Uterus (tissue), 4 donors: ENCODE data around the gene GRK3. TPM values are rescaled to one million over a fixed set of nuclear protein-coding genes. Genes with fewer than 3 reads are reported as not detected.
"Not testable (repeated sequence)": the region's sequence is repeated elsewhere in the genome, so short reads cannot be mapped to it uniquely, and the experiment has no call there.

Source experiments
- DNase-seq, 2 donors: peaks; one replicate each; pipeline ENCODE4 v3.0.0-alpha.2; 2019 to 2020
- H3K27ac ChIP-seq, 2 donors: fragments of 200-600 bp; sonication (generic); 1 replicate in 1 of 2; 2 replicates in 1 of 2; pipeline ENCODE4 v1.5.1; 2016 to 2018
- H3K27me3 ChIP-seq, 2 donors: fragments of 200-600 bp; sonication (generic); one replicate each; pipeline ENCODE4 v1.5.1; 2018 to 2019; ENCODE audit warnings: control low read depth in 1 of 2
- H3K36me3 ChIP-seq, 2 donors: fragments of 200-600 bp; sonication (generic); one replicate each; pipeline ENCODE4 v1.5.1; 2019; ENCODE audit warnings: control low read depth in 1 of 2
- H3K4me1 ChIP-seq, 2 donors: fragments of 200-600 bp; sonication (generic); one replicate each; pipeline ENCODE4 v1.5.1; 2018 to 2019; ENCODE audit warnings: control low read depth in 1 of 2
- H3K4me3 ChIP-seq, 2 donors: fragments of 200-600 bp; sonication (generic); 1 replicate in 1 of 2; 2 replicates in 1 of 2; pipeline ENCODE4 v1.5.1; 2018 to 2019; ENCODE audit warnings: mild to moderate bottlenecking in 1 of 2
- H3K9me3 ChIP-seq, 2 donors: fragments of 200-600 bp; sonication (generic); one replicate each; pipeline ENCODE4 v1.5.1; 2019; ENCODE audit warnings: control low read depth in 1 of 2
- CTCF ChIP-seq, 4 experiments: fragments of 200-600 bp in 2 of 4; fragments of 450-650 bp in 2 of 4; sonication (generic) in 2 of 4; IDR thresholded peaks; one replicate each; pipeline ENCODE4 v1.5.1; 2016 to 2019; ENCODE audit warnings: antibody characterized with exemption in 4 of 4, mild to moderate bottlenecking in 2 of 4, moderate library complexity in 1 of 4
- POLR2A ChIP-seq, 2 donors: fragments of 450-650 bp; IDR thresholded peaks; one replicate each; pipeline ENCODE4 v1.6.1; 2016; ENCODE audit warnings: antibody characterized with exemption in 2 of 2, mild to moderate bottlenecking in 1 of 2, moderate library complexity in 1 of 2
- intact Hi-C: fragments of 100-400 bp; cut with DNase I; formaldehyde crosslinking; loops from one replicate; pipeline ENCODE4 v1.15.1; 2023; ENCODE audit warnings: low total_unique reads
- total RNA-seq, 4 donors: library from RNA; depleted of rRNA in 3 of 4; stranded (reverse); fragments of >200 nt in 3 of 4; gene quantifications; one replicate each; pipeline versions ENCODE4 v1.1.0 to v1.2.4, GENCODE V29; 2014 to 2023
- donor health status: DM: yes; HTN: yes; CAD: no.

GRK3 gene
- total RNA-seq, 4 donors from 2014 or later = 1.3 to 15.8 (median 8.9) TPM

DNA sequence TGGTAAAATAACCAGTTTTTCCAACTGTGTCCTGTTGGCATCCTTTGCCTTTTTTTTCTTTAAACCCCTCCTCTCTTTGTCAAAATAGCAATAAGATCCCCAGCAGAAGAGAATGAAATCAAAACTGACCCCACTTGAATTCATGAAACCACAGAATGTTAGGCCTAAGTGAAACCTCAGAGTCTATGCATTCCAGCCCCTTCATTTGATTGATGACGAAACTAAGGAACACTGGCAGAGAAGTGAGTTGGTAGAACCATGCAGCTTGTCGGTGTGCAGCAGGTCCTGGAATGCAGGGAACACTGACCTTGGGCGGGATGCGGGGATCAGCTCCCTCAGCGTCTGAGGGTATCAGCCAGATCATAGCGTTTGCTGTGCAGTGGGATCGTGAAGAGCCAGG is 57.5 kb downstream of the GRK3 start:
- H3K9me3 ChIP-seq = no peaks in the 10 kb centered on the region
- H3K27me3 ChIP-seq = no peaks in the 10 kb centered on the region
- DNase-seq = no peak
- no peaks in the 10 kb centered on the region for H3K36me3 ChIP-seq
- TF ChIP-seq CTCF (IDR thresholded peaks at IDR 0.05) = no peak
- no peak overlapping the region for H3K4me3 ChIP-seq
- intact Hi-C loops = no loop called here
- no peaks in the 10 kb centered on the region for H3K4me1 ChIP-seq
- H3K27ac ChIP-seq = no peak overlapping the region

DNA sequence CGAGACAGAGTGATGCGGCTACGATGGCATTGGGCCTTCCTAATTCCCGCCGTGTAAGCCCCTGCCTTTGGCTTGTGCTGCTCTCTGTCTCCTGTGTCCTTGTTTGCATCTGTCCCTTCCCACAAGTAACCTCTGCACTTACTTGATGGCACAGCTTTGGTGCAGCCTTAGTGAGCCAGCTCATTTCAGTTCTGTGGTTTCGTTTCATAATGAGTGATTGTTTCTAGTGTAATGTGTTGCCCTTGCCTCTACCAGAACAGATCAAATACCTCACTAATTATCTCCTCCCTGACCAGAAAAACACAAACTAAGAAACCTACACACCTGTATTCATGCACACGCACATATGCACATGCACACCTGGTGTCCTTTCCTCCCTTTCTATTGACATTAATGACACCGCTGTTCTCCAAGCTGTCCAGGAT is 58.8 kb downstream of the GRK3 start:
- H3K9me3 ChIP-seq = no peaks in the 10 kb centered on the region
- H3K4me3 ChIP-seq = no peak overlapping the region
- no peak for DNase-seq
- no peak for TF ChIP-seq POLR2A (IDR thresholded peaks at IDR 0.05)
- no peak for TF ChIP-seq CTCF (IDR thresholded peaks at IDR 0.05)
- H3K4me1 ChIP-seq = no peaks in the 10 kb centered on the region
- no peaks in the 10 kb centered on the region for H3K36me3 ChIP-seq
- H3K27ac ChIP-seq = no peak overlapping the region
- H3K27me3 ChIP-seq = no peaks in the 10 kb centered on the region
- intact Hi-C loops = no loop called here

DNA sequence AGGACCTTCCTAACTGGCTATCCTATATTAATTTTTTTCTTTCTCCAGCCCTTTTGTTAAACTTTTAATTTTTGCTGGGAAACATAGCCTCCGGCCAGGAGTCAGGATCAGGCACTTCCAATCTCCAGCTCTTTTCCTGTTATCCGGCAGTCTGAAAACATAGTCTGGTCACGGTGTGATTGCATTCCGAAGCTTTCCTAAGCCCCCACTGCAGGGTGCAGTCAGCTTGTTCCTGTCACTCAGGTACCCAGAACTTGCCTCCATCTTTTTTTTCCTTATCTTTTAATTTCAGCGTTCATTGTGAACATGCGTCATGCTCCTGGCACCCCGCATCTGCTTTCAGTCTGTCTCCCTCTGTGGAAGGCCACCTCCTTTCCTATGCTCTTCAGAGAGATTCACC is 59.4 kb downstream of the GRK3 start:
- no peaks in the 10 kb centered on the region for H3K36me3 ChIP-seq
- TF ChIP-seq CTCF (IDR thresholded peaks at IDR 0.05) (no peak), POLR2A (IDR thresholded peaks at IDR 0.05) (no peak)
- no peak for DNase-seq
- intact Hi-C loops = no loop called here
- no peaks in the 10 kb centered on the region for H3K9me3 ChIP-seq
- H3K27ac ChIP-seq = no peak overlapping the region
- H3K4me1 ChIP-seq = no peaks in the 10 kb centered on the region
- H3K4me3 ChIP-seq = no peak overlapping the region
- no peaks in the 10 kb centered on the region for H3K27me3 ChIP-seq

GRCh38 chr22:25624476-25624875 is 60.0 kb downstream of the GRK3 start:
- Histone ChIP-seq H3K36me3 (no peaks in the 10 kb centered on the region), H3K4me3 (no peak overlapping the region), H3K27ac (no peak overlapping the region), H3K9me3 (no peaks in the 10 kb centered on the region), H3K4me1 (no peaks in the 10 kb centered on the region), H3K27me3 (no peaks in the 10 kb centered on the region)
- intact Hi-C loops = no loop called here
- DNase-seq = no peak
- TF ChIP-seq POLR2A (IDR thresholded peaks at IDR 0.05) (no peak), CTCF (IDR thresholded peaks at IDR 0.05) (no peak)

GRCh38 chr22:25625747-25626623 is 61.5 kb downstream of the GRK3 start:
- DNase-seq, H3K4me1 ChIP-seq, H3K27ac ChIP-seq, intact Hi-C loops, H3K9me3 ChIP-seq, H3K27me3 ChIP-seq, H3K4me3 ChIP-seq, H3K36me3 ChIP-seq: not testable (repeated sequence)
